H4 (cell line): ENCODE results near the gene MIR17HG. TPM values are rescaled to one million over a fixed set of nuclear protein-coding genes. Genes with fewer than 3 reads are reported as not detected.

ENCODE experiments used
- DNase-seq: peaks from one replicate; pipeline ENCODE4 v3.0.0-alpha.2; 2015; ENCODE audit warnings: low spot score
- total RNA-seq: library from RNA; depleted of rRNA; stranded (reverse); fragments of >200 nt; shearing (Covaris generic); gene quantifications from 2 replicates; pipeline ENCODE4 v1.2.3, GENCODE V29; 2014; rRNA removed

MIR17HG gene
- total RNA-seq, 1 experiment from 2014 or later = 1.5 TPM

GRCh38 chr13:91368676-91369440 is 21.4 kb downstream of the MIR17HG start:
- DNase-seq = peak; percentile 5

GRCh38 chr13:91369441-91369831 is 21.9 kb downstream of the MIR17HG start:
- peak; percentile 31 for DNase-seq

- DNase-seq = no peak
Measured at GRCh38 chr13:91370501-91370900, 23.0 kb downstream of the MIR17HG start.

GRCh38 chr13:91372911-91373310 is 25.4 kb downstream of the MIR17HG start:
- no peak for DNase-seq

DNA sequence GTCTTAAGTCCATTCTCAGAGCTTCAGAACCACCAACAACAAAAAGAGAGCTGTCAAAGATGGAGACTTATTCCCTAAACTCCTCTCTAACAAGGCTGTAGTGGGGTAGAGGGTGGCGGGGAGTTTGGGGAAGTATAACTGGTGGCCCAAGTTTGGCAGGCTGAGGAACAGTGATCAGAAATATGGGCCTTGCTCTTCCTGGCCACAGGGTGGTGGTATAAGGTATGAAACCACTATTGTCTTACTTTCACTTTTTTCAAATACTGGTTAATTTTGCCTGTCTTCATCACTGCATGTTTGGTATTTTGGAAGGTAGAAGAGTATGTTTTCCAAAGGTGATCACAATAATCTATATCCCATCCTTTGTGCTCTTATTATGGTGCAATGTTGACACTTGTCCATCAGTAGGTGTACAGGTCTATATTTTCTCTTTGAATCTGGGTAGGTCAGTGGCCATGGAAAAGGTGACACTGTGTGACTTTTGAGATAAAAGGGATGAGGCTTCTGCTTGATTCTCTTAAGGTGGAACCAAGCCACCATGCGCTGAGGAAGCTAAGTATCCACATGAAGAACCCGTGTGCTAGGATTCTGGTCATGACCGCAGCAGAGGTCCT is 27.7 kb downstream of the MIR17HG start:
- peak; percentile 12 for DNase-seq

DNA sequence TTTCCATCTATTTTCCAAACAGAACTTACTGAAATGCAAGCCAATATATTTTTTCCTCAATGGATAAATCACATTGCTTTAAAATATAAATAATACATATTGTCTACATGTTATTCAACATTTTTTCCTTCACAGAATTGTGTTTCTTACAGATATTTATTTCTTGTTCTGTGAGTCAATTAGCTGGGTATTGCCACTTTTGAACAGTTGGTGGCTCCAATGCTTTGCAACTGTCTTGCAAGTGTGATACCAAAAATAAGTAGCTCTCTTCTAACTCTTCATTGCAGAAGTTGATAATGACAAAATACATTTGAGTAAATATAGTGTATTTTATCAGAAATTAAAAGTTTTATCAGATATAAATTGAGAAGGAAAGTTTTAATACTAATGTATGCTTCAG is 33.9 kb downstream of the MIR17HG start:
- DNase-seq = peak; percentile 16

DNA sequence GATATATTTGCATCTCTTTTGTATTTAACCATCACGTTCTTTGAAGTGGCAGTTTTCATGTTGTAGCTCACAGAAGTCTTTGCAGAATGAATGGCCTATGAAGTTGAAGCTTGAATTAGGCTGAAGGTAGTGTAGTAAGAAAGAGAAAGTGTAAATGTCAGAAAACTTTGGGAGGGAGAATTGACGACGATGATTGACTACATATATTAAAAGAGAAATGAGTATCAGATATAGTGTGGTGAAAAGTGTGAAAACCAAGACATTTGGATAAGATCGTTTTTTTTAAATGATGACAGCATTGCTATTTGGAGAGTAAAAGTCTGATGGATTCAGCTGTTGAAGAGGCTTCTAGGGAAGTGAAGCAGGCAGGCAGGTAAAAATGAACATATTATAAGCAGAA is 36.3 kb downstream of the MIR17HG start:
- no peak for DNase-seq

GRCh38 chr13:91384896-91385295 is 37.4 kb downstream of the MIR17HG start:
- no peak for DNase-seq

DNA sequence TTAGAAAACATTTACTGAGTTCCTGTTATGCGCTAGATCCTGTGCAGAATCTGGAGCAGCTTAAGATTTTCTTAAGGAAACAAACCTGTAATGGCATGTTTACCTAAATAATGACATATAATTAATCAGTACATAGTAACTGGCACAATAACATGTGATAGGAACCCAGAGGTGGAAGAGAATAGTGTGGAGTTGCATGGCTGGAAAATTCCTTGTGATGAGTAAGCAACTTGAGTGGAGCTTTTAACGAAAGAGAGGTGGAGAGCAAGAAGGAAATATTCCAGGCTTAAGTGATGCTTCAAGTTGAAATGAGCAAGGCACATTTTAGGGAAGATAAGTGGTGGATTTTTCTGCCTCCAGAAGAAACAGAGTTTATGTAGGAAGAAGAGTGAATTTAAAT is 41.7 kb downstream of the MIR17HG start:
- no peak for DNase-seq

DNA sequence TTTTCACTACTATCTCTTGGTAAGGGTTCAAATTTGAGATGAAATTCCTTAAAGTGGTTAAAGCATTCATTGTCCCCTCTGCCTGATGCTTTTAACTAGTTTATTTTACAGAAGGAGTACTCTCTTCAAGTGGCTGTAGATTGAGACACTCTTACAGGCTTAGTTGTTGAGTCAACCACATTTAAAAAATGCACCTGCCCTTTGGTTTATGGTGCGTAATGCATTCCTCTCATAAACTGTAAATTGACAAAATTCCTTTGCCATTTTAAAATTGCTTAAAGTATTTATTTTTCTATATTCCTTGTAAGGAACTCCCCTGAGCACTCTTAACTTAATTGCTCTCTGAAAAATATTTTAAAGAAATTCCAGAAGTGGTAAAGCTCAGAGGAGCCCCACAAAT is 50.1 kb downstream of the MIR17HG start:
- no peak for DNase-seq

GRCh38 chr13:91398413-91399188 is 51.1 kb downstream of the MIR17HG start, which contains the start of gene GPC5:
Gene GPC5, plus strand, starts transcription at chr13:91398621.
- peak; percentile 33 for DNase-seq

GRCh38 chr13:91399189-91400062 is 51.9 kb downstream of the MIR17HG start:
- no peak for DNase-seq

GRCh38 chr13:91400063-91400399 is 52.5 kb downstream of the MIR17HG start:
- DNase-seq = no peak

- DNase-seq = no peak
Measured at GRCh38 chr13:91400671-91401070, 53.2 kb downstream of the MIR17HG start.

GRCh38 chr13:91401920-91402319 is 54.4 kb downstream of the MIR17HG start:
- DNase-seq = no peak

Other genes with a start within 250 kb of the MIR17HG start
- gene GPC5, start 50.9 kb downstream of the MIR17HG start, total RNA-seq = 1.0 and 1.5 TPM in 2 replicates